Hepatocyte (in vitro differentiated cells): Measurements from ENCODE around the gene SHQ1. TPM values are rescaled to one million over a fixed set of nuclear protein-coding genes. Genes with fewer than 3 reads are reported as not detected.

Source experiments
- DNase-seq: peaks from one replicate; pipeline ENCODE4 v3.0.0-alpha.2; 2016; ENCODE audit warnings: low spot score
- H2AFZ ChIP-seq: fragments of 200-600 bp; sonication (generic); 2 replicates; pipeline ENCODE4 v1.6.0; 2016; ENCODE audit warnings: antibody characterized with exemption, mild to moderate bottlenecking
- H3K27ac ChIP-seq: fragments of 200-600 bp; sonication (generic); 2 replicates; pipeline ENCODE4 v1.5.1; 2016; ENCODE audit warnings: mild to moderate bottlenecking
- H3K27me3 ChIP-seq: fragments of 200-600 bp; sonication (generic); 2 replicates; pipeline ENCODE4 v1.6.1; 2016
- H3K36me3 ChIP-seq: fragments of 200-600 bp; sonication (generic); replicated peaks from 2 replicates; pipeline ENCODE4 v1.5.1; 2016; ENCODE audit warnings: low read depth; ENCODE audit not compliant: insufficient read depth
- H3K4me1 ChIP-seq: fragments of 200-600 bp; sonication (generic); 2 replicates; pipeline ENCODE4 v1.5.1; 2016; ENCODE audit warnings: mild to moderate bottlenecking, moderate library complexity; ENCODE audit not compliant: insufficient read depth
- H3K4me2 ChIP-seq: fragments of 200-600 bp; sonication (generic); 2 replicates; pipeline ENCODE4 v1.6.0; 2016
- H3K4me3 ChIP-seq: fragments of 200-600 bp; sonication (generic); 2 replicates; pipeline ENCODE4 v1.5.1; 2016; ENCODE audit warnings: mild to moderate bottlenecking
- H3K79me2 ChIP-seq: fragments of 200-600 bp; sonication (generic); 2 replicates; pipeline ENCODE4 v1.6.0; 2017; ENCODE audit warnings: mild to moderate bottlenecking
- H3K9me2 ChIP-seq: fragments of 200-600 bp; sonication (generic); replicated peaks from 2 replicates; pipeline ENCODE4 v1.6.0; 2017; ENCODE audit warnings: mild to moderate bottlenecking; ENCODE audit not compliant: insufficient read depth
- H3K9me3 ChIP-seq: fragments of 200-600 bp; sonication (generic); 2 replicates; pipeline ENCODE4 v1.5.1; 2016; ENCODE audit warnings: low read depth, mild to moderate bottlenecking
- H4K20me1 ChIP-seq: fragments of 200-600 bp; sonication (generic); 2 replicates; pipeline ENCODE4 v1.6.0; 2016; ENCODE audit warnings: mild to moderate bottlenecking; ENCODE audit not compliant: insufficient read depth, poor library complexity, severe bottlenecking
- CTCF ChIP-seq: fragments of 200-600 bp; sonication (generic); IDR thresholded peaks from 2 replicates; pipeline ENCODE4 v1.5.1; 2016; ENCODE audit warnings: antibody characterized with exemption, mild to moderate bottlenecking; ENCODE audit not compliant: poor library complexity
- EZH2 ChIP-seq: fragments of 200-600 bp; sonication (generic); IDR thresholded peaks from 2 replicates; pipeline ENCODE4 v1.6.1; 2016; ENCODE audit warnings: antibody characterized with exemption, mild to moderate bottlenecking, borderline replicate concordance
- EZH2phosphoT487 ChIP-seq: fragments of 200-600 bp; sonication (generic); IDR thresholded peaks from one replicate; pipeline ENCODE4 v1.6.1; 2018; ENCODE audit warnings: antibody characterized with exemption, mild to moderate bottlenecking, low read depth, moderate library complexity; ENCODE audit not compliant: unreplicated experiment, severe bottlenecking
- WGBS: methylation state at CpG from one replicate; pipeline ENCODE4 v1.1.6; 2016; ENCODE audit warnings: low lambda C conversion rate; ENCODE audit errors: missing lambda C conversion rate; 5-methylcytosine and 5-hydroxymethylcytosine counted together
- polyA plus RNA-seq: library from polyadenylated mRNA; unstranded; fragments of >200 nt; fragmentation: Nextera tagmentation; extraction: Ambion mirVana; gene quantifications from 2 replicates; pipeline ENCODE4 v1.2.1, GENCODE V29; 2016
- total RNA-seq: library from RNA; depleted of rRNA; stranded (reverse); fragments of >200 nt; gene quantifications from 2 replicates; pipeline ENCODE4 v1.2.3, GENCODE V29; 2014

The SHQ1 gene
- total and polyA plus RNA-seq, 2 experiments from 2014 or later = 11.1 to 16.8 TPM

- 59% methylated on average over 5 of the region's 5 CpGs for WGBS
Measured at GRCh38 chr3:72753495-72753894, 94.8 kb downstream of the SHQ1 start.

GRCh38 chr3:72750405-72750965 is 97.8 kb downstream of the SHQ1 start:
- no peak overlapping the region for H3K27ac ChIP-seq
- 89% methylated on average over 4 of the region's 4 CpGs for WGBS
- H3K27me3 ChIP-seq = no peaks in the 10 kb centered on the region
- no peaks in the 10 kb centered on the region for H3K9me2 ChIP-seq
- no peaks in the 10 kb centered on the region for H4K20me1 ChIP-seq
- no peak for DNase-seq
- no peak overlapping the region for H2AFZ ChIP-seq
- H3K4me2 ChIP-seq = no peak overlapping the region
- no peaks in the 10 kb centered on the region for H3K79me2 ChIP-seq
- H3K9me3 ChIP-seq = no peaks in the 10 kb centered on the region
- TF ChIP-seq EZH2 (no peak), EZH2phosphoT487 (no peak), CTCF (no peak)
- H3K4me1 ChIP-seq = peaks cover 13% of the 10 kb centered on the region
- H3K4me3 ChIP-seq = no peak overlapping the region
- H3K36me3 ChIP-seq = no peaks in the 10 kb centered on the region

More at GRCh38 chr3:72753495-72753894, 94.8 kb downstream of the SHQ1 start:
- H3K27ac ChIP-seq = peak overlapping the region; percentile 40
- H3K79me2 ChIP-seq = no peaks in the 10 kb centered on the region
- no peak overlapping the region for H3K4me3 ChIP-seq
- H3K27me3 ChIP-seq = no peaks in the 10 kb centered on the region
- DNase-seq = peak; percentile 44
- TF ChIP-seq EZH2 (no peak), EZH2phosphoT487 (no peak), CTCF (no peak)
- no peaks in the 10 kb centered on the region for H3K9me2 ChIP-seq
- no peaks in the 10 kb centered on the region for H3K9me3 ChIP-seq
- no peaks in the 10 kb centered on the region for H3K4me1 ChIP-seq
- no peaks in the 10 kb centered on the region for H3K36me3 ChIP-seq
- H3K4me2 ChIP-seq = peak overlapping the region; percentile 55
- no peak overlapping the region for H2AFZ ChIP-seq
- H4K20me1 ChIP-seq = no peaks in the 10 kb centered on the region

GRCh38 chr3:72748659-72749058 is 99.6 kb downstream of the SHQ1 start:
- Histone ChIP-seq H3K36me3 (no peaks in the 10 kb centered on the region), H3K4me3 (no peak overlapping the region), H3K9me2 (no peaks in the 10 kb centered on the region), H4K20me1 (no peaks in the 10 kb centered on the region), H3K27me3 (no peaks in the 10 kb centered on the region), H3K4me1 (peaks cover 29% of the 10 kb centered on the region), H3K27ac (no peak overlapping the region), H3K4me2 (no peak overlapping the region), H3K79me2 (no peaks in the 10 kb centered on the region), H3K9me3 (no peaks in the 10 kb centered on the region), H2AFZ (no peak overlapping the region)
- TF ChIP-seq CTCF (no peak), EZH2phosphoT487 (no peak), EZH2 (no peak)
- no peak for DNase-seq
- WGBS = 81% methylated on average over 6 of the region's 6 CpGs
